ENCODE measurements around the gene DIP2A. TPM values are rescaled to one million over a fixed set of nuclear protein-coding genes. Genes with fewer than 3 reads are reported as not detected.
A peak's percentile ranks its signal among the peaks of the same experiment; 100 is the strongest.

DIP2A gene
- total and polyA plus RNA-seq, 4 donors, result 15.5 to 71.4 (median 28.7) TPM

DNA sequence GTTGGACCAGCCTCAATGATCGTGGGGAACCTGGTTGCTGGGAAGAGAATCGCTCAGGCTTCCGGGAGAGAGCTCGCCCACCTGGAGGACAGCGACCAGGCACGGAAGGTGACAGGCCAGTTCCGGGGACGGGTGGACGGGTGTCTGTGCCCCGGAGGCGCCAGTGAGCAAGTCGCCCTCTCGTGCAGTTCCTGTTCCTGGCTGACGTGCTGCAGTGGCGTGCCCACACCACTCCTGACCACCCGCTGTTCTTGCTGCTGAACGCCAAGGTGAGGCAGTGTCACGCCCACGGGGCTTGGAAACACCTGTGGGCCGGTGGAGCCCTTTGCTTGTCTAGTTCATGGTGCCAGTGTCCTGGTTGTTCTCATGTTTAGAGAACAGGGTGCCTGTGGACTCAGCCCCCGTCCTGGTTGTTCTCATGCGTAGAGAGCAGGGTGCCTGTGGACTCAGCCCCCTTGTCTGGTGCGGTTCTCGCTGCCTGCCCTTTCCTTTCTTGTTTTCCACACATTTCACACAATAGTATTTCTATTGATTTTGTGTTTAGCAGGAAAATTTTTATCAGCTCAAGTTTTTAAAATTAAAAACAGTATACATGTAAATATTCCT is 93.0 kb downstream of the DIP2A start:
- TF ChIP-seq CTCF (IDR thresholded peaks at IDR 0.05; ENCODE audit: control extremely low read depth, extremely low read depth), result no peak
- ATAC-seq (ENCODE audit: insufficient read depth, low FRiP score), result no peak
- Histone ChIP-seq H3K4me1 (ENCODE audit: control insufficient read depth in 5 of 5, insufficient read depth in 5 of 5, low read length in 5 of 5) (no peaks in the 10 kb centered on the region), H3K9me3 (ENCODE audit: control insufficient read depth in 4 of 4, insufficient read depth in 3 of 4, low read length in 3 of 4) (no peaks in the 10 kb centered on the region), H3K27me3 (ENCODE audit: control insufficient read depth in 3 of 3, insufficient read depth in 3 of 3, low read length in 2 of 3) (no peaks in the 10 kb centered on the region), H3K4me3 (no peak overlapping the region), H3K9ac (ENCODE audit: insufficient read depth in 1 of 2, low read length in 2 of 2) (no peak overlapping the region), H3K27ac (ENCODE audit: low read depth in 1 of 2, low read length in 1 of 2) (peak overlapping the region in 1 of 2 donors; percentile 70), H3K36me3 (ENCODE audit: control insufficient read depth in 4 of 4, insufficient read depth in 4 of 4, low read length in 4 of 4) (peaks cover 10 to 50% (median 39%) of the 10 kb centered on the region in 4 donors)
- DNase-seq, result no peak
- WGBS, 2 donors, result 36 to 64% methylated on average over 24 of the region's 24 CpGs

DNA sequence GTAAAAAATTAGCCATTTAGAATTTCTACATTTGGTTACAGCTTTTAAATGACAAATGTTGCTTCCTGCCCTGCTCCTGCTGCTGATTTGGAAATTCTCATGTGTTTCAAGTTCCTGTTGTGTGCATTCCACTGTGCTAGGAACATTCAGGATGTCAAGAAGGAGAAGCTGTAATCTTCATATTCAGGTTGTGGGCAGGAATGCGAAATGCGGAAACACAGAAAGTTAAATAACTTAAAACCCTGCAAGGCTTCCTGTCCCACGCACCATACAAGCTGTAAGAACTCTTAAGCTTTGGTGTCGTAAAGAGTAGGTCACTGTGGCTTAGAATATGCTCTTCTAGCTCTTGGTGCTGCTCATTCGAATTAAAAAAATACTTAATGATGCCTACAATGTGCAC is 93.6 kb downstream of the DIP2A start:
- no peak for TF ChIP-seq CTCF (IDR thresholded peaks at IDR 0.05; ENCODE audit: control extremely low read depth, extremely low read depth)
- Histone ChIP-seq H3K9ac (ENCODE audit: insufficient read depth in 1 of 2, low read length in 2 of 2) (no peak overlapping the region), H3K4me3 (no peak overlapping the region), H3K27me3 (ENCODE audit: control insufficient read depth in 3 of 3, insufficient read depth in 3 of 3, low read length in 2 of 3) (no peaks in the 10 kb centered on the region), H3K4me1 (ENCODE audit: control insufficient read depth in 5 of 5, insufficient read depth in 5 of 5, low read length in 5 of 5) (no peaks in the 10 kb centered on the region), H3K36me3 (ENCODE audit: control insufficient read depth in 4 of 4, insufficient read depth in 4 of 4, low read length in 4 of 4) (peaks cover 15 to 45% (median 40%) of the 10 kb centered on the region in 4 donors), H3K9me3 (ENCODE audit: control insufficient read depth in 4 of 4, insufficient read depth in 3 of 4, low read length in 3 of 4) (no peaks in the 10 kb centered on the region), H3K27ac (ENCODE audit: low read depth in 1 of 2, low read length in 1 of 2) (no peak overlapping the region)
- 33 to 70% methylated on average over 5 of the region's 5 CpGs for WGBS, 2 donors
- DNase-seq (peak in 2 of 3 donors; percentile 3 to 6), ATAC-seq (ENCODE audit: insufficient read depth, low FRiP score) (no peak)

GRCh38 chr21:46552865-46553379 is 94.2 kb downstream of the DIP2A start:
- peaks cover 11 to 47% (median 41%) of the 10 kb centered on the region in 4 donors for H3K36me3 ChIP-seq (ENCODE audit: control insufficient read depth in 4 of 4, insufficient read depth in 4 of 4, low read length in 4 of 4)
- H3K9ac ChIP-seq (ENCODE audit: insufficient read depth in 1 of 2, low read length in 2 of 2), result no peak overlapping the region

More at GRCh38 chr21:46552865-46553379, 94.2 kb downstream of the DIP2A start:
- no peak for TF ChIP-seq CTCF (IDR thresholded peaks at IDR 0.05; ENCODE audit: control extremely low read depth, extremely low read depth)
- no peak overlapping the region for H3K4me3 ChIP-seq
- H3K9me3 ChIP-seq (ENCODE audit: control insufficient read depth in 4 of 4, insufficient read depth in 3 of 4, low read length in 3 of 4), result no peaks in the 10 kb centered on the region
- no peaks in the 10 kb centered on the region for H3K4me1 ChIP-seq (ENCODE audit: control insufficient read depth in 5 of 5, insufficient read depth in 5 of 5, low read length in 5 of 5)
- H3K27me3 ChIP-seq (ENCODE audit: control insufficient read depth in 3 of 3, insufficient read depth in 3 of 3, low read length in 2 of 3), result no peaks in the 10 kb centered on the region
- H3K27ac ChIP-seq (ENCODE audit: low read depth in 1 of 2, low read length in 1 of 2), result peak overlapping the region in 1 of 2 donors; percentile 44
- DNase-seq, result no peak
- 94 to 96% methylated on average over 5 of the region's 5 CpGs for WGBS, 2 donors
- no peak for ATAC-seq (ENCODE audit: insufficient read depth, low FRiP score)
